ENCODE results near the gene ZNF460.

The ZNF460 gene

DNA sequence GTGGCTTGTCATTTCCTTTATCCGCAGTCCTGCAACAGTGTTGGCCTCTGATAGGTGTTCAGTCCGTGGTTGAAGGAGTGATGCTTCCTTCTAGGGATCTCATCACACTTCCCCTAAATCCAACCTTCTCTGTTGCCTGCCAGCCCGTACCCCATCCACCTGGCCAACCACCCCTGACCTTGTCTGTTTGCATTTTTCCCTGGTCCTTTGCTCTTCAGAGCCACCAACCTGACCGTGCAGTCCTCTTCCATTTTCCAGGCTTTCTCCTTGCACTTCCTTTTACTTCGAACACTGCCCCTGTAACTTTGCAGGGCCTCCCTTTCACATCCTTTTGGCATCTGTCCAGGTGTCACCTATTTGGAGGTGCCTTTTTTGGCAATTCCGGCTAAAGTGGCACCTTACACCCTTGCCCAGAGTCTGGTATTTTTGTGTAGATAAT is 696 bp downstream of the ZNF460 start:
- DNase-seq (ENCODE audit: low spot score) = no peak

- no peak for DNase-seq (ENCODE audit: low spot score)
These were observed 1.8 kb downstream of the ZNF460 start for GRCh38 chr19:57282011-57282643.

GRCh38 chr19:57288373-57288772 is 8.1 kb downstream of the ZNF460 start:
- no peak for DNase-seq (ENCODE audit: low spot score)

DNA sequence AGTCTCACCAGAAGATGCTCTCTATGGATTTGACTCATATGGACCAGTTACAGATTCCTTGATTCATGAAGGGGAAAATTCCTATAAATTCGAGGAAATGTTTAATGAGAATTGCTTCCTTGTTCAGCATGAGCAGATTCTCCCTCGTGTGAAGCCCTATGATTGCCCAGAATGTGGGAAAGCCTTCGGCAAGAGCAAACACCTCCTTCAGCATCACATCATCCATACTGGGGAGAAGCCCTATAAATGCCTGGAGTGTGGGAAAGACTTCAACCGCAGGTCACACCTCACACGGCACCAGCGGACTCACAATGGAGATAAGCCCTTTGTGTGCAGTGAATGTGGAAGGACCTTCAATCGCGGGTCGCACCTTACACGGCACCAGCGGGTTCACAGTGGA is 10.7 kb downstream of the ZNF460 start:
- DNase-seq (ENCODE audit: low spot score) = no peak

- no peak for DNase-seq (ENCODE audit: low spot score)
These were observed 12.3 kb downstream of the ZNF460 start for GRCh38 chr19:57292547-57292946.

DNA sequence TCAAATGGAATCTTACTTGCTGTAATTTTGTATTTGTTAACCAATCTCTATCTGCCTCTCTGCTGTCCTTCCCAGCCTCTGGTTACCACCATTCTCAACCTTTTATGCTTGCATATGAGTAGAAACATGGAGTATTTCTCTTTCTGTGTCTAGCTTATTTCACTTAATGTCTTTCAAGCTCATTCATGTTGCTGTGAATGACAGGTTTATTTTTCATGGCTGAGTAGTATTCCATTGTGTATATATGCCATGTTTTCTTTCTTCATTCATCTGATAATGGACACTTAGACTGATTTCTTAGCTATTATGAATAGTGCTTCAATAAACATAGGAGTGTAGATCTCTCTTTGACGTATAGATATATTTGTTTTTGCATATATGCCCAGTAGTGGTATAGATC is 13.4 kb downstream of the ZNF460 start:
- no peak for DNase-seq (ENCODE audit: low spot score)

DNA sequence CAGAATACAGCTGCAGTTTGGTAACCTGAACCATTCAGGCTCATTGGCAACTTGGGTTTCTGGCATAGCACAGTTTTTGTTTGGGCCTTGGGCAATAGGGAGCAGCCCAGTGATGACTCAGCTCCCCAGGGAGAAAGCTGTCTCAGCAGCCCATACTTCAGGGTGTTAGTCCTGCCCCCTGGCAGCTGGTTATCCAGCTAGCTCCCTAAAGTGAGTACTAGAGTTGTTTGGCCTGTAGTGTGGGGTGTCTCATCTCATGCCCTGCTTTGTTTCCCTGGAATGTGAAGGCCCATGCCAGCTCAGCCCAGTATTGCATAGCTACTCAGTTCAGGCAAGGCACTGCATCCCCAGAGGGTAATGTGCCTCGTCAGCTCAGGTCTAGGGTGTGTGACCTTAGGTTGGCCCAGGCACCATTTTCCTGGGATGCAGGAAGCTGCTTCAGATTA is 21.8 kb downstream of the ZNF460 start:
- peak; percentile 89 for DNase-seq (ENCODE audit: low spot score)

DNA sequence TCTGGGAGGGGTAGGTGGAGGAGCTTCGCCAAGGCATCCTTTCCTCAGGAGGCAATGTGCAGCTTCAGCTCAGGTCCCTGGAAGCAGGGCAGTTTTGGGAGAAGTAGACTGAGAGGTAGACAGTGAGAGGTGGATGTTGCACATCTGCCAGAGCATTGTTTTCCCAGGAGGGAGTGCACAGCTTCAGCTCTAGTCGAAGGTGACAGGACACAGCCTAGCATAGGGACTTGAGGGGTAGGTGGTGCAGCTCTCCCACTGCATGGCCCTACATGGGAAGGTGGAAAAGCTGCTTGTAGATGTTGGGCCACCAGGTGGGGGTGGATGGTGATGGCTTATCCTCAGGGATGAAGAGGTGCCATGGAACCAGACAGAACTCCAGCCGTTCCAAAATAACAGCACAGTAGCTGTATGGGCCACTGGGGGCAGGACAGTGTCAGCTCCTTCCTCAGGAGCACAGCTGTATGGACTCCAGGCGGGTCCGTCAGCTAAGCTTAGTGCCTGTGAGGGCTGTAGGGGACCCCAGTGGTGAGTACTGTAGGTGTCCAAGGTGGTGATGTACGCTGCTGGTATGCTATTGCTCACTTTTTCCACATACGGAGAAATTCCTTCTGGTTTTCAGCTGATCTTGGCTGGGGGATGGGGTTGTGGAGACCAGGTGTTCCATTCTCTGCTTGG is 22.6 kb downstream of the ZNF460 start:
- DNase-seq (ENCODE audit: low spot score) = no peak

- no peak for DNase-seq (ENCODE audit: low spot score)
These were observed 24.8 kb downstream of the ZNF460 start for GRCh38 chr19:57305056-57305455.

DNA sequence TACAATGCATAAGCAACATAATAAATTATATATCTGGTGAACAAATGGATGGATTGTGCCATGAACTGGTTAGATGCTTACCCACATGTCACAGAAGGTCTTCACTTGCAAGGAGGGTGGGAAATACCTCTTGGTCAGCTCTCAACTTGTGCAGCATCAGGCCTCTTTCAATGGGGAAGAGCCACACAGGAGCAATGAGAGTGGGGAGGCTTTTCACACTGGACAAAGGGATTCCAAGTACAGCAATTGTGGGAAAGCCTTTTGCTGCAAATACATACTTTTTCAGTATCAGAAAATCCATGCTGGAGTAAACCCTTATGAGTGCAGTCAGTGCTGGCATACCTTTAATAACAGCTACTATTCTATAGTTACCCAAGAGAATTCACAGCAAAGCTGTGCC is 28.2 kb downstream of the ZNF460 start:
- DNase-seq (ENCODE audit: low spot score) = no peak

DNA sequence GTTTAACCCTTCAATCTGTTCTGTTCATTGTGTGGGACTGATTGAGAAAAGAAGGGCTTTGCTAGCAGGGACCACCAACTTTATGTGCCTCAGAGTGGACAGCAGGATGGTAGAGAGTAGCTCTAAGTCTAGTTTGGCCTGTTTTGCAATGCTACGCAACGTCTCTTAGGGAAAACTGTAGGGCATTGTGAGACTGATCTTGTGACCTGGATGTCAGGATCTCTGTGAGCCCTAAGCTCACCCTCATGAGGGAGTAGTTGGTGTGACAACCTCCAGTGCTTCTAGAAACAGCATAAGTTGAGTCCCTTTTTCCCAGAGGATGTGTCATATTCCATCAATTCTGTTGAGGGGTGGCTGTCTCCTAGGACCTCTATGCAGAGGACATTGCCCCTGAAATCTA is 30.5 kb downstream of the ZNF460 start:
- DNase-seq (ENCODE audit: low spot score) = no peak

GRCh38 chr19:57314146-57314545 is 33.9 kb downstream of the ZNF460 start:
- no peak for DNase-seq (ENCODE audit: low spot score)

GRCh38 chr19:57317503-57317902 is 37.2 kb downstream of the ZNF460 start:
- no peak for DNase-seq (ENCODE audit: low spot score)

DNA sequence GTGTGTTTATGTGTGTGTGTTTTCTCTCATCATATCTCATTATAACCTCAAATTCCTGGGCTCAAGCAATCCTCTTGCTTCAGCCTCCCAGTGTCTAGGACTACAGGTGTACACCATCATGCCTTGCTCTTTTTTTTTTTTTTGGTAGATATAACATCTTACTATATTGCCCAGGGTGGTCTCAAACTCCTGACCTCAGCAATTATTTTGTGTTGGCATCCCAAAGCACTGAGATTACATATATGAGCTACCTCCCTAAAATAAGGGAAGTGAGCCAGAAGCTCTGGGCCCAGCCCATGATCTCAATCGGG is 39.5 kb downstream of the ZNF460 start:
- no peak for DNase-seq (ENCODE audit: low spot score)

GRCh38 chr19:57320180-57321084 is 40.1 kb downstream of the ZNF460 start, which contains the start of gene ZNF543:
ZNF543 (plus strand) TSS chr19:57320472; CDS start chr19:57320854, 382 bp downstream.
- DNase-seq (ENCODE audit: low spot score) = peak; percentile 97

GRCh38 chr19:57321116-57321515 is 40.8 kb downstream of the ZNF460 start:
- DNase-seq (ENCODE audit: low spot score) = no peak

DNA sequence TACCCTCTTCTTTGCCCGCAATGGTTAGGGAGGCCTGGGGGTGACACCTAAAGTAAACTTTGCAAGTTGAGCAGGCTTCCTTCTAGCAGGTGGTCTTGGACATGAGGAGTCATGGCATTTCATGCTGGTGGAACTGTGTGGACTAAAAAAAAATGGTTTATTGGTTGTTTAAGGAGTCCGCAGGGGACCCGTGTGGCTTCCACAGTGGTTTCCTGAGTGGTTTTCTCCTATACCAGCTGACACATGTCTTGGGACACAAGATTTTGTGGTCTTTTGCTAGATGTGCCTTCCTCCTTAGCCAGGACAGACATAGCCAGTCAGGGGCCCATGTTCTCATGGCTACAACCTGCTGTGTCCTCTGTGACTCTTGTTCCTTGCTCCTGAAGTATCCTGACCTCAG is 41.5 kb downstream of the ZNF460 start:
- DNase-seq (ENCODE audit: low spot score) = no peak

DNA sequence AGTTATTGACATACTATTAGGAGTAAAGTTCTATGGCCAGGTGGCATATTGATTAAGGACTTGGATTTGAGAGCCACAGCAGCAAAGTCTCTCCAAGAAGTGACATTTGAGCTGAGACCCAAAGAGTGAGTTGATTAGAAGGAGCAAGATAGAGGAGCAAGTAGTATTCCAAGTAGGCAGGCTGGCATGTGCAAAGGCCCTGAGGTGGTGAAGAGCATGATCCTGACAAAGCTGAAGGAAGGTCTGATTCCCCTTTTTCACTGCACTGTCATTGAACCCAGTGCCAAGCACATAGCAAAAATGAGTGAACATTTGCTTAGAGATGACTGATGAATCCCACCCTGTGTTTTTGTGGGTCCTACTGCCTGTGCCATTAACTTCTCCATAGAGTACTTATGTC is 44.7 kb downstream of the ZNF460 start:
- DNase-seq (ENCODE audit: low spot score) = no peak

GRCh38 chr19:57327993-57328392 is 47.7 kb downstream of the ZNF460 start:
- no peak for DNase-seq (ENCODE audit: low spot score)

DNA sequence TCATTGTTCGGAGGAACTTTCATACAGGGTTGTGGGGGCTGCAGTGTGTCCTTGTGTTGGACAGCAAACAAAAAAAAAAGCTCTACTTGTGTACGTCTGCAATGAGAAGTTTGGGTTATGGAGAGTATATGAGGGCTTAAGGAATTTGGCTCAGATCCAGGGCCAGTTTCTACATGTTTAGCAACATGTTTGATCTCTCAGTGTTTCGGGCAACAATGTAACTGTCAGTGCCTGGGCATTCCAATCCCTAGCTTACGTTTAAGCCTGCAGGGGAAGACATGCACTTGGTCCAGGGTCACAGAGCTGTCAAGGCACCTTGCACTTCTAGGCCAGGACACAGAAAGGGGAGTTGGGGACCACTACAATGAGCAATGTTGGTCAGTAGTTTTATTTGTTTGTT is 53.9 kb downstream of the ZNF460 start:
- DNase-seq (ENCODE audit: low spot score) = no peak

DNA sequence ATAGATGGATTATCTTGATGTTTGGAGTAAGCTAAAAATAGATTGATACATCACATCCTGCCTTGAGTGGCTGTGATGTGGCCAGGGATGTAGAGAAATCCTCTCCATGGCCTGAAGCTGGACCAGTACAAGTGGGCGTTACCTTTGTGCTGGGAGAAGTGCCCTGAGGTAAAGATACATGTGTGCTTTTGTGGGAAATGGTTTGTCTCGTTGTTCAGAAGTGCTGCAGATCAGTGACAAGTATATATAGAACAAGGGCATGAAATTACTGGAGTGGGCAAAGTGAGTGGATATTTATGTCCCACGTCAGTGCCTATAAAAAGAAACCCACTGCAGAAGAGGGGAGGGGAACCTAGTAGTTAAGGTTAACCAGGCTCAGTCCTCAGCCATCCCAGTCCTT is 58.6 kb downstream of the ZNF460 start:
- DNase-seq (ENCODE audit: low spot score) = peak; percentile 57

- no peak for DNase-seq (ENCODE audit: low spot score)
These were observed 62.3 kb downstream of the ZNF460 start for GRCh38 chr19:57342582-57342981.
